Measurements from ENCODE around the gene ARHGEF17. TPM values are rescaled to one million over a fixed set of nuclear protein-coding genes. Genes with fewer than 3 reads are reported as not detected.

The ARHGEF17 gene
- total and polyA plus RNA-seq, 4 donors, result 2.6 to 12.6 (median 5.7) TPM

DNA sequence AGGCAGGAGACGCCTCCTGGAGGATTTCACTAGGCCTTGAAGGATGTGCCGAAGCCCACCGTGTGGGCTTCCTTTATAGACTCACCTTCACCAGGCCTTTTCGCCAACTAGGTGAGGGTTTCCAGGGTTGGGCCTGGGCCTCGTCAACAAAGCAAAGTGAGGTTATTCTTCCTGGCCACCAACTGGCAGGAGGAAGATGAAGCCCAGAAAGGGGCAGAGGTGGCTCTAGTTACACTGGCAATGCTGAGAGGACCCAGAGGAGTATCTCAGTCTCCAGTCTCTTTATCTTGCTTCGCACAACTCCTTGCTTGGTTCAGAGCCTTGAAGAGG, 67.7 kb downstream of the ARHGEF17 start (continued):
- TF ChIP-seq ZBTB33 (IDR thresholded peaks at IDR 0.05), result no peak
- TF ChIP-seq SP1 (IDR thresholded peaks at IDR 0.05), result no peak
- no peak for TF ChIP-seq JUND (IDR thresholded peaks at IDR 0.05)
- TF ChIP-seq FOXA1 (IDR thresholded peaks at IDR 0.05), result no peak
- no peak for TF ChIP-seq RAD21 (IDR thresholded peaks at IDR 0.05)

DNA sequence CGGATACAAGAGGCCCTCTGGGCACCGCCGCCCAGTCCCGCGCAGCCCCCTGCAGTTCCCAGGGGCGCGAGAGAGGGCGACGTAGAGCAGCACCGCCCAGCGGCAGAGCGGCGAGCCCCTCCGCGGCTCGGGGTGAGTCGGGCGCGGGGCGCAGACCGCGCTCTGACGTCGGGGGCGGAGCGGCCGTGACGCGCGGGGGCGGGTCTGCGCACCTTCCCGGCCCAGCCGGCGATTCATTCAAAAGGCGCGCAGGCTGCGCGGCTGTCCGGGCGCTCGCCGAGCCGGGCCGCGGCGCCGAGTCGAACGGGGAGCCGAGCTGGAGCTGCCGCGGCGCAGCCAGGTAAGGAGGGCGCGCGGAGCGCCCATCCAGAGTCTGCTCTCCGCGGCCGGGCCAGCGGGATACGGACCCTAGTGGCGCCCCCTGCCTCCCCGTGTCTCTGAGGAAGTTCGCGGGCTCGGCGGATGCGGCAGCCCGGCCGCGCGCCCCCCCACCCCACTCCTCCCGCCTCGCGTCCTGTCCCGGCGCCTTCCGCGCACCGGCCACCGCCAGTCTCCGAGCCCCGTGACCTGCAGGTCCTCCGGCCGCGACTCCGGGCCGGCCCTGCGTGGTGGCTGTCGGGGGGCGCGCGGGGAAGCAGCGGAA, 68.2 kb downstream of the ARHGEF17 start, which contains the start of gene RELT:
Gene RELT (plus strand): TSS at position 240 of the 643 bp plus-strand sequence. CDS start 12,738 bp downstream, outside the sequence.
- Histone ChIP-seq H3K27ac (ENCODE audit: low read depth in 1 of 2, low read length in 2 of 2) (peak within 1 kb of the TSS; percentile 60 to 78), H3K27me3 (ENCODE audit: control insufficient read depth in 4 of 4, insufficient read depth in 4 of 4, low read length in 3 of 4) (no peaks in the 10 kb centered on the region), H3K9ac (ENCODE audit: low read depth in 1 of 2, low read length in 2 of 2) (peak within 1 kb of the TSS in 1 of 2 donors; percentile 13), H3K4me1 (ENCODE audit: control insufficient read depth in 4 of 4, insufficient read depth in 4 of 4, low read length in 3 of 4) (peaks cover 0 to 12% (median under 1%) of the 10 kb centered on the region in 4 donors), H3K9me3 (ENCODE audit: control insufficient read depth in 4 of 4, low read length in 3 of 4) (no peaks in the 10 kb centered on the region), H3K36me3 (ENCODE audit: control insufficient read depth in 4 of 4, insufficient read depth in 3 of 4, low read depth in 1 of 4, low read length in 3 of 4) (no peaks in the 10 kb centered on the region), H3K4me3 (ENCODE audit: low read depth in 1 of 3, low read length in 3 of 3) (peak within 1 kb of the TSS; percentile 38 to 69 (median 48))
- WGBS, result under 1% methylated on average over 96 of the region's 96 CpGs
- TF ChIP-seq FOXA2 (IDR thresholded peaks at IDR 0.05) (no peak), REST (IDR thresholded peaks at IDR 0.05) (no peak), EGR1 (IDR thresholded peaks at IDR 0.05; ENCODE audit: low read depth in 2 of 2) (peak in 1 of 2 donors; percentile 7), RAD21 (IDR thresholded peaks at IDR 0.05) (peak in 1 of 2 donors; percentile 69), RXRA (IDR thresholded peaks at IDR 0.05) (no peak), SP1 (IDR thresholded peaks at IDR 0.05) (peak; percentile 16)
- TF ChIP-seq, protein P1, sequence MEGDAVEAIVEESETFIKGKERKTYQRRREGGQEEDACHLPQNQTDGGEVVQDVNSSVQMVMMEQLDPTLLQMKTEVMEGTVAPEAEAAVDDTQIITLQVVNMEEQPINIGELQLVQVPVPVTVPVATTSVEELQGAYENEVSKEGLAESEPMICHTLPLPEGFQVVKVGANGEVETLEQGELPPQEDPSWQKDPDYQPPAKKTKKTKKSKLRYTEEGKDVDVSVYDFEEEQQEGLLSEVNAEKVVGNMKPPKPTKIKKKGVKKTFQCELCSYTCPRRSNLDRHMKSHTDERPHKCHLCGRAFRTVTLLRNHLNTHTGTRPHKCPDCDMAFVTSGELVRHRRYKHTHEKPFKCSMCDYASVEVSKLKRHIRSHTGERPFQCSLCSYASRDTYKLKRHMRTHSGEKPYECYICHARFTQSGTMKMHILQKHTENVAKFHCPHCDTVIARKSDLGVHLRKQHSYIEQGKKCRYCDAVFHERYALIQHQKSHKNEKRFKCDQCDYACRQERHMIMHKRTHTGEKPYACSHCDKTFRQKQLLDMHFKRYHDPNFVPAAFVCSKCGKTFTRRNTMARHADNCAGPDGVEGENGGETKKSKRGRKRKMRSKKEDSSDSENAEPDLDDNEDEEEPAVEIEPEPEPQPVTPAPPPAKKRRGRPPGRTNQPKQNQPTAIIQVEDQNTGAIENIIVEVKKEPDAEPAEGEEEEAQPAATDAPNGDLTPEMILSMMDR (IDR thresholded peaks at IDR 0.05; ENCODE audit: low read depth, low read length, missing input control), result peak; percentile 88
- DNase-seq (ENCODE audit: low spot score), result peak; percentile 98

All from liver (tissue), 9 donors.